ENCODE results near the gene CDPF1. TPM values are rescaled to one million over a fixed set of nuclear protein-coding genes. Genes with fewer than 3 reads are reported as not detected.
A peak's percentile ranks its signal among the peaks of the same experiment; 100 is the strongest.

Gene CDPF1
- total RNA-seq, 1 donor from 2014 or later, result 14.3 TPM

DNA sequence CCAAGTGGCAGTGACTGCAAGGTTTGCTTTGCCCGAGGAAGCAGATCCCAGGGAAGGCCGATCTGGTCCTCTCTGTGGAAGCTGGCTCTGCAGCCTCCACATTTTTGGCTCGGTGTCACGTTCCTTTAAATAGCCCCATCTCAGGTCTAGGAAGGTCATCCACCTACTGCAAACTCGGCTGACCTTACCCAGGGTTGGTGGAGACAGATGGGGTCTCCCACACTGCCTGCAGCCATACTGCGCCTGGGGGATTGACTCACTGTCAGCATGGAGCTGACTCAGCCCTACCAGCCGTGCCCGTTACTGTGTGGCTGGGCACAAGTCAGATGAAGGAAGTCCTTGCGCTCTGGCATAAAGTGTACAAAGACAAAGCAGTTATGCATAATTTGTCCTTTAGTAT is 16.9 kb downstream of the CDPF1 start:
- peak; percentile 47 for ATAC-seq (ENCODE audit: low read depth)
- peaks cover 1% of the 10 kb centered on the region for H3K4me1 Mint-ChIP-seq
- H3K9me3 Mint-ChIP-seq, result no peaks in the 10 kb centered on the region
- ChIA-PET CTCF (no interaction called here), POLR2A (no interaction called here)
- intact Hi-C loops (cut with micrococcal nuclease), result no loop called here
- DNase-seq, result no peak
- no peaks in the 10 kb centered on the region for H3K27me3 Mint-ChIP-seq
- peaks cover 32% of the 10 kb centered on the region for H3K36me3 Mint-ChIP-seq (ENCODE audit: low read depth)
- H3K4me3 Mint-ChIP-seq, result no peak overlapping the region
- TF ChIP-seq, protein P1, sequence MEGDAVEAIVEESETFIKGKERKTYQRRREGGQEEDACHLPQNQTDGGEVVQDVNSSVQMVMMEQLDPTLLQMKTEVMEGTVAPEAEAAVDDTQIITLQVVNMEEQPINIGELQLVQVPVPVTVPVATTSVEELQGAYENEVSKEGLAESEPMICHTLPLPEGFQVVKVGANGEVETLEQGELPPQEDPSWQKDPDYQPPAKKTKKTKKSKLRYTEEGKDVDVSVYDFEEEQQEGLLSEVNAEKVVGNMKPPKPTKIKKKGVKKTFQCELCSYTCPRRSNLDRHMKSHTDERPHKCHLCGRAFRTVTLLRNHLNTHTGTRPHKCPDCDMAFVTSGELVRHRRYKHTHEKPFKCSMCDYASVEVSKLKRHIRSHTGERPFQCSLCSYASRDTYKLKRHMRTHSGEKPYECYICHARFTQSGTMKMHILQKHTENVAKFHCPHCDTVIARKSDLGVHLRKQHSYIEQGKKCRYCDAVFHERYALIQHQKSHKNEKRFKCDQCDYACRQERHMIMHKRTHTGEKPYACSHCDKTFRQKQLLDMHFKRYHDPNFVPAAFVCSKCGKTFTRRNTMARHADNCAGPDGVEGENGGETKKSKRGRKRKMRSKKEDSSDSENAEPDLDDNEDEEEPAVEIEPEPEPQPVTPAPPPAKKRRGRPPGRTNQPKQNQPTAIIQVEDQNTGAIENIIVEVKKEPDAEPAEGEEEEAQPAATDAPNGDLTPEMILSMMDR (IDR thresholded peaks at IDR 0.05), result no peak
- no peak overlapping the region for H3K27ac Mint-ChIP-seq

DNA sequence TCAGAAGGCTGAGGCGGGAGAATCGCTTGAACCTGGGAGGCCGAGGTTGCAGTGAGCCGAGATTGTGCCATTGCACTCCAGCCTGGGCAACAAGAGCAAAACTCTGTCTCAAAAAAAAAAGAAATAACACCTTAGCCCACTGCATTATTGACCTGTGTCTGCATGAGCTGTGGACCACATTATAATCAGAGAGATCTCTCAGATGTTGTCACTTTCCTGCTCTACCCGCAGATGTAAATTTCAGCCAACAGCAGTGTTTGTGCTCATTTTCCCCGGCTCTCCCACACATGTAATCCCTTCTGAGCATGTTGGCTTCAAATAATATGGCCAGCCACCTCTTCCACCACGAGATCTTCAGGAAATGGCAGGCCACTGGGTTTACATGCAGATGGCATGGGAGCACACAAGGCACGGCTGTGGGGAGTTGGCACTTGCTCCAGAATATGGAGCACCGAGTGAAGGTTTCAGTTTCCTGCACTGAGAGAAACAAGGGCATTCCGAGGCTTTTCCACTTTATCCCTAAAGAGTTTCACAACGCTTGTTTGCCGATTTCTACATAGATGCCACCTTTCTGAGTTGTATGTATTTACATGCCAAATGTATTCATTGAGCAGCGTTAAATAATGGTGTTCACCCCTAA is 19.7 kb downstream of the CDPF1 start:
- H3K27me3 Mint-ChIP-seq, result no peaks in the 10 kb centered on the region
- peaks cover 1% of the 10 kb centered on the region for H3K4me1 Mint-ChIP-seq
- H3K36me3 Mint-ChIP-seq (ENCODE audit: low read depth), result peaks cover 19% of the 10 kb centered on the region
- H3K27ac Mint-ChIP-seq, result no peak overlapping the region
- no peaks in the 10 kb centered on the region for H3K9me3 Mint-ChIP-seq
- ATAC-seq (ENCODE audit: low read depth), result no peak
- TF ChIP-seq, protein P1 (IDR thresholded peaks at IDR 0.05), result no peak
- intact Hi-C loops (cut with micrococcal nuclease), result no loop called here
- no peak overlapping the region for H3K4me3 Mint-ChIP-seq
- POLR2A ChIA-PET, result no interaction called here
- no peak for DNase-seq
- CTCF ChIA-PET, result no interaction called here

DNA sequence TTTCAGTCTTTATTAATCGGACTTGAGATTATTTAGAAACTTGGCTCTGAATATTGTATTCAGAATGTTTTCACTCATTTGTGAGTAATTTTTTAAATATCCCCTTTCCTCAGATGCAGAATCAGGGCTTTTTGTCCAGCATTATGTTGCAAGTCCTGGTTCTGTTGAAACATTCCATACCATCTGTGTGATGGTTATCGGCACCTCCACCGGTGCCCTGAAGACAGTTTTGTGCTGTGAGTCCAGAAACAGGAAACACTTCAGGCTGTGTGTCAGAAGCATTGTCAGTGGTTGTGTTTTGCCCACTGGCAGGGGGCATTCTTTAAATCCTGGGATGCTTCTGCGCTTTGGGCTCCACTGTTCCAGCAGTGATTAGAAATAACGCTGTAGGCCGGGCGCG is 20.4 kb downstream of the CDPF1 start:
- Mint-ChIP-seq H3K36me3 (ENCODE audit: low read depth) (peaks cover 18% of the 10 kb centered on the region), H3K9me3 (no peaks in the 10 kb centered on the region), H3K4me3 (no peak overlapping the region), H3K27ac (no peak overlapping the region), H3K27me3 (no peaks in the 10 kb centered on the region), H3K4me1 (peaks cover 1% of the 10 kb centered on the region)
- POLR2A ChIA-PET, result no interaction called here
- TF ChIP-seq, protein P1 (IDR thresholded peaks at IDR 0.05), result no peak
- intact Hi-C loops (cut with micrococcal nuclease), result no loop called here
- no peak for DNase-seq
- no peak for ATAC-seq (ENCODE audit: low read depth)
- CTCF ChIA-PET, result no interaction called here

DNA sequence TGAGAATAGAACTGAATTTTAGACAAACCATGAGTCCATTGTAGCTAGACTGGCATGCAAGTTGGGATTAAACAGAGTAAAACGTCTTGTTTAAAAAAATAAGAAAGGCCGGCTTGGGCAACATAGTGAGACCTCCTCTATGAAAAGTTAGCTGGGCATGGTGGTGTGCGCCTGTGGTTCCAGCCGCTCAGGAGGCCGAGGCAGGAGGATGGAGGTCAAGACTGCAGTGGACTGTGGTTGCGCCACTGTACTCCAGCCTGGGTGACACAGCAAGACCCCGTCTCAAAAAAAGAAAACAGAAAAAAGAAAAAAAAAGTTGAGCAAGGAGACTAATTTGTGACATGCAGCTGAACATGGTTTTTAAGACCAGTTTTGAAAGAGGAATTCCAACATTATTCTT is 23.5 kb downstream of the CDPF1 start:
- H3K4me1 Mint-ChIP-seq, result no peaks in the 10 kb centered on the region
- ATAC-seq (ENCODE audit: low read depth), result no peak
- TF ChIP-seq, protein P1 (IDR thresholded peaks at IDR 0.05), result no peak
- H3K9me3 Mint-ChIP-seq, result no peaks in the 10 kb centered on the region
- no peaks in the 10 kb centered on the region for H3K27me3 Mint-ChIP-seq
- intact Hi-C loops (cut with micrococcal nuclease), result no loop called here
- ChIA-PET CTCF (no interaction called here), POLR2A (interaction anchor here (0.6 kb wide), 1 partner anchor 50 kb away, joined by 5 read pairs; no protein-coding TSS in a partner anchor)
- peaks cover 18% of the 10 kb centered on the region for H3K36me3 Mint-ChIP-seq (ENCODE audit: low read depth)
- no peak for DNase-seq
- H3K4me3 Mint-ChIP-seq, result no peak overlapping the region
- H3K27ac Mint-ChIP-seq, result no peak overlapping the region

DNA sequence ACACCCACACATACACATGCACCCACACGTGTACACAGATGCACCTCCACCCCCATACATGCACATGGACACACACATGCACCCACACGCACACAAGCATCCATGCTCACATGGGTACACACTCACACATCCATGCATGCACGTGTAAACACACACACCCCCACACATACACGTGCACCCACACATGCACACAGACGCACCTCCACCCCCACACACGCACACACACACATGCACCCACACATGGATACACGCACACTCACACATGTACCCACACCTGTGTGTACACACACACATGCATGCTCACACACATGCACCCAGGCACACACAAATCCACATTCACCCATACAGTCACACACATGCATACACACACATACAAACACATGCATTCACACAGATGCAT is 24.5 kb downstream of the CDPF1 start:
- TF ChIP-seq, protein P1 (IDR thresholded peaks at IDR 0.05), result no peak
- no peak for DNase-seq
- H3K9me3 Mint-ChIP-seq, result no peaks in the 10 kb centered on the region
- H3K4me3 Mint-ChIP-seq, result no peak overlapping the region
- CTCF ChIA-PET, result no interaction called here
- peaks cover 24% of the 10 kb centered on the region for H3K36me3 Mint-ChIP-seq (ENCODE audit: low read depth)
- ATAC-seq (ENCODE audit: low read depth), result no peak
- intact Hi-C loops (cut with micrococcal nuclease), result no loop called here
- POLR2A ChIA-PET, result no interaction called here
- no peaks in the 10 kb centered on the region for H3K27me3 Mint-ChIP-seq
- H3K27ac Mint-ChIP-seq, result no peak overlapping the region
- peaks cover 3% of the 10 kb centered on the region for H3K4me1 Mint-ChIP-seq
